GM12801 (cell line): ENCODE measurements around the gene AGBL4.

Source experiments
- TF ChIP-seq, protein P1 (sequence below): IDR thresholded peaks from one replicate; pipeline ENCODE4 v1.5.1; 2011; ENCODE audit warnings: control low read depth; ENCODE audit not compliant: insufficient read length; ENCODE audit errors: extremely low read depth

AGBL4 gene

GRCh38 chr1:48532976-48533375, 1490.8 kb downstream of the AGBL4 start:
- TF ChIP-seq, protein P1, sequence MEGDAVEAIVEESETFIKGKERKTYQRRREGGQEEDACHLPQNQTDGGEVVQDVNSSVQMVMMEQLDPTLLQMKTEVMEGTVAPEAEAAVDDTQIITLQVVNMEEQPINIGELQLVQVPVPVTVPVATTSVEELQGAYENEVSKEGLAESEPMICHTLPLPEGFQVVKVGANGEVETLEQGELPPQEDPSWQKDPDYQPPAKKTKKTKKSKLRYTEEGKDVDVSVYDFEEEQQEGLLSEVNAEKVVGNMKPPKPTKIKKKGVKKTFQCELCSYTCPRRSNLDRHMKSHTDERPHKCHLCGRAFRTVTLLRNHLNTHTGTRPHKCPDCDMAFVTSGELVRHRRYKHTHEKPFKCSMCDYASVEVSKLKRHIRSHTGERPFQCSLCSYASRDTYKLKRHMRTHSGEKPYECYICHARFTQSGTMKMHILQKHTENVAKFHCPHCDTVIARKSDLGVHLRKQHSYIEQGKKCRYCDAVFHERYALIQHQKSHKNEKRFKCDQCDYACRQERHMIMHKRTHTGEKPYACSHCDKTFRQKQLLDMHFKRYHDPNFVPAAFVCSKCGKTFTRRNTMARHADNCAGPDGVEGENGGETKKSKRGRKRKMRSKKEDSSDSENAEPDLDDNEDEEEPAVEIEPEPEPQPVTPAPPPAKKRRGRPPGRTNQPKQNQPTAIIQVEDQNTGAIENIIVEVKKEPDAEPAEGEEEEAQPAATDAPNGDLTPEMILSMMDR: no peak

DNA sequence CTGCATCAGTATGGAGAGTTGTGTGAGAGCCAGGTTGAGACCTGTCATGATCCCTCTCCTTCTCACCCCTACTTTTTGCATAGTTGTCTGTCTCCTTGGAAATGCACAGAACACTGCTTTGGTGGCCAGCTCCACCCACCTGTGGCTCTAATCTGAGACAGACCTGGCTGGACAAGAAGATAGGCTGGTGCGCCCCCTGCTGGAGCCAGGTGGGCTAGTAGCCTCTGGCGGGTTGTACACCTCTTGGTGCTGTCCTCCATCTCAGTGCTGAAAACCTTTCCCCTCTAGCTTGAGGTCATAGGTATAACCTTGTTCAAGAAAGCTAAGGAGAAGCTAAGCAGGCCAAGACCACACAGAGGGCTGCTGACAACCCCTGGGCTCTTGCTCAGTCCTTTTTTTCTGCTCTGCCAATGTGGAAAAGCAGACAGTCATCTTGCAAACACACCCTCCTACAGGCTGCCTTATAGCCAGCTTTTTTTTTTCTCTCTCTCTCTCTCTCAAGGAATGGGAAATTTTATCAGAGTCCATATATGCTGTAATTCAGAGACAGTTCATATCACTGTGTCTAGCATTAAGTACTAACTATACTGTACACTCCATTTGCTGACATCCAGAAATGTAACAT, 1492.9 kb downstream of the AGBL4 start:
- TF ChIP-seq, protein P1: no peak

DNA sequence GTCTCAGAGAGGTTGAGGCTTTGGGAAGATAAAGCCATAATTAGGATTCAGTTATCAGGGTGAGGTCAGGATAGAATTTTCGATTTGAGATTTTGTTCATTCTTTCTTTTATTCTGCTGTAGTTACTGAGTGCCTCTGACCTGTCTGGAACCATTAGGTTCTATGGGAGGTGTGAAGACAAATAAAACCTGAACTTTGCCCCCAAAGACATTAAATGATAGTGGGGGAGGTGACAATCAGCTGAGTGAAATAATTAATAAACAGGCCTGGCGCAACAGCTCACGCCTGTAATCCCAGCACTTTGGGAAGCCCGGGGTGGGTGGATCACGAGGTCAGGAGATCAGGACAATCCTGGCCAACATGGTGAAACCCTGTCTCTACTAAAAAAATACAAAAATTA, 1496.7 kb downstream of the AGBL4 start:
- TF ChIP-seq, protein P1: no peak

- TF ChIP-seq, protein P1: no peak
Measured at GRCh38 chr1:48526008-48526710, 1497.6 kb downstream of the AGBL4 start.

DNA sequence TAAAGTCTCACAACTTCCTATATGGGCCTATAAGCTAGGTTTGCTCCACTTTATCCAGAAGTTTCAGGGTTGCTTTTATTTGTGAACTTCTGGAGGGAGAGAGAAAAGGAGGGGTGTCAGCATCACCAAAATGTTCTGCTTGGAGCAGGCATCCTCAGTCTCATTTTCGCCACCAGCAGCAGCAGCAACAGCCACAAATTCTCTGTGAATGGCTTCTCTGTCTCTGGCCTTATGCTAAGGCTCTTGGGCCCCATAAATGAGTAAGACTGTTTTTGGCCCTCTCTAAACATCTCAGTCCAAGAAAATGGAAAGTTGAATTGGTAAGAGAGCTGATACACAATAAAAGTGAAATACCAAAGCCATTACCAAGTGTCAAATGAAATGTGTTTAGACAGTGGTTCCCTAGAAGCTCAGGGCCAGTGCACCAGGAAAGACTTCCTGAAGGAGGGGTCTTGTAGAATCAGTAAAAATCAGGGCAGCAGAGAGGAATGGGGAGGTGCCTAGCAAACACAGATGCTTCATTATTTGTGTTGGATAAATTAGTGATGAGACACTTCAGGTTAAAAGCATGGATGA, 1498.8 kb downstream of the AGBL4 start:
- TF ChIP-seq, protein P1: no peak

GRCh38 chr1:48523558-48523957, 1500.2 kb downstream of the AGBL4 start:
- TF ChIP-seq, protein P1: no peak

DNA sequence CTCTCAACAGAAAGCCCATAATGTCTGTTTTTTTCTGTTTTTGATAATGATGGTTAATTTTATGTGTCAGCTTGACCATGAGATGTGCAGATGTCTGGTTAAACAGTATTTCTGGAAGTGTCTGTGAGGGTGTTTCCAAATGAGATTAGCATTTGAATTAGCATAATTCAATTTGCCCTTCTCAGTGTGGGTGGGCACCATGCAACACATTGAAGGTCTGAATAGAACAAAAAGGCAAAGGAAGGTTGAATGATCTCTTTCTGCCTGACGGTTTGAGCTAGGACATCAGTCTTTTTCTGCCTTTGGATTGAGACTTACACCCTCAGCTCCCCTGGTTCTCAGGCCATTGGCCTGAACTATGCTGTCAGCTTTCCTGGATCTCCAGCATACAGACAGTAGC, 1516.9 kb downstream of the AGBL4 start:
- TF ChIP-seq, protein P1: no peak
